ENCODE data around the gene PRC1.

PRC1 gene

GRCh38 chr15:90988296-90988695 is 6.0 kb downstream of the PRC1 start:
- no peak for DNase-seq

DNA sequence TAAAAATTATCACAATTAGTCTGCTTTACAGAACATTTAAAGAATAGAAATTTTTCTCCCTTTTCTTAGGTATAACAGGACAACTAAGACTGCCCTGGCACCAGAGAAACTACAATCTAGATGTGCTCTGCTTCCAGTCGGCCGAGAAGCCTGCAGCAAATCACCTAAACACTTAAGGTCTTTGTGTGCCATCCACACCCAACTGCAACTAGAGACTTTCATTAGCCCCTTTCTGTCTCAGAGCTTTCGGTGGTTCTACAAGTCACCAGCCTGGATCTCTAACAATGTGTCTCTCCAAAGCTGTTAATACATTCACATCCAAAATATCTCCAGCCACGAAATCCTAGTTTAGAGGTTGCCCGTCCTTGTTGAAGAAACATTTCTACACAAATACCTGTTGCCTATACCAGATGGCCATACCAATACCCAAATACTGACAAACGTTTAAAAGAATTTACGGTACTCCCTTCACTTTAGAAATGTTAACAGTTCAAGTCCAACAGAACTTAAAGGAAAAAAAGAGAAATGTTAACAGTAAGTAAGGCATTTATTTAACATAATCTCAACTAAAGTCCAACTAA is 6.7 kb downstream of the PRC1 start:
- DNase-seq = no peak

DNA sequence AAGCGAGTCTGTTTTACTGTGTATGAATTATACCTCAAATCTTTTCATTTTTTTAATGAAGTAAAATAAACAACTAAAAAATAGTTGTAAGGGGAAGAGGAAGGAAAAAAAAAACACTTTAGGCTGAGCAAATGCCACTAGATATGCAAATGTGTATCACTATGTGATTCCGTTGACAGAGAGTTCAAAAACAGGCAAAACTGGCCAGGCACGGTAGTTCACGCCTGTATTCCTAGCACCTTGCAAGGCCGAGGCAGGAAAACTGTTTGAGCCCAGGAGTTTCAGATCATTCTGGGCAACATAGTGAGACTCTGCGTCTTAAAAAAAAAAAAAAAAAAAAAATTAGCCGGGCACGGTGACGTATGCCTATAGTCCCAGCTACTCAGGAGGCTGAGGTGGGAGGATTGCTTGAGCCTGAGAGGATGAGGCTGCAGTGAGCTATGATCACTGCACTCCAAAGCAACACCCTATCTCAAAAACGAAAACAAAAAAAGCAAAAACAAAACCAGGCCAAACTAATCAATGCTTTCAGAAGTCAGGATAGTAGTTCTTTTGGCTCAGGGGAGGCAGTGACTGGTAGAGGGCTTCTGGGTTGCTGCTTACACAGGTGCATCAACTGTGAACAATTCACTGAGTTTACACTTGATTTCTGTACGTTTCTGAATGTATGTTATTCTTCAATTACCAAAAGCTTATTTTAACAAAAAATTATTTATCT is 7.4 kb downstream of the PRC1 start:
- no peak for DNase-seq

- no peak for DNase-seq
These were observed 12.2 kb downstream of the PRC1 start for GRCh38 chr15:90982135-90982534.

DNA sequence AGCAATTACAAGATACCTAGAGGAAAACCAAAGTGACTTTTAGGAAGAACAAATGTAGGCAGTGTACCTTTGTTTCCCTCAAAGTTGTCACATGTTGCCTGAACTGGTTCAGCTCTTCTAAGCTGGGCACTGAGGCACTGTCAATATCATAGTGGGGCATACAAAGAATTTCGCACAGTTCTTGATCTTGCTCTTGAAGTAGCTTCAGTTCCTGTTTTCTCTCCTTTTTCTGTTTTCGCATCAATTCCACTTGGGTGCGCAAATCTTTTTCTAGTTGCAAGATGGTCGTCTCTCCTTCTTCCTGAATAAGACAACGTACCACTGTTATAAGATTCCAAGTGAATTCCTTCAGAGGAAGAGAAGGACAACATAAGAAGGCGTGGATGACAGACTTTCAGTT is 12.7 kb downstream of the PRC1 start:
- no peak for DNase-seq

GRCh38 chr15:90979582-90979981 is 14.8 kb downstream of the PRC1 start:
- DNase-seq = no peak

DNA sequence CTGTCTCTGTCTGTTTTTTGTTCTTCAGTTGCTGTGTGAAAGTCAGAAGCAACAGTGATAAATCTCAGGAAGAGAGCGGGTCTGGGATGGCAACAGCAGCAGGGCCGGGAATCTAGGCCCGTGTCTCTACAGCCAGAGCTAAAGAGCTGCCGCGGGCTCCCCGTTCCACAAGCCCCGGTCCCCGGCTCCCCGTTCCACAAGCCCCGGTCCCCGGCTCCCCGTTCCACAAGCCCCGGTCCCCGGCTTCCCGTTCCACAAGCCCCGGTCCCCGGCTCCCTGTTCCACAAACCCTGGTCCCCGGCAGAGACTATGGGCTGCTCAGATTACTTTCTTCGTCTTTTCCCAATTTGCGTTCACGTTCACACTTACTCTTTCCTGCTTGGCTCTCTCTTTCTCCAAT is 20.1 kb downstream of the PRC1 start:
- DNase-seq = no peak

DNA sequence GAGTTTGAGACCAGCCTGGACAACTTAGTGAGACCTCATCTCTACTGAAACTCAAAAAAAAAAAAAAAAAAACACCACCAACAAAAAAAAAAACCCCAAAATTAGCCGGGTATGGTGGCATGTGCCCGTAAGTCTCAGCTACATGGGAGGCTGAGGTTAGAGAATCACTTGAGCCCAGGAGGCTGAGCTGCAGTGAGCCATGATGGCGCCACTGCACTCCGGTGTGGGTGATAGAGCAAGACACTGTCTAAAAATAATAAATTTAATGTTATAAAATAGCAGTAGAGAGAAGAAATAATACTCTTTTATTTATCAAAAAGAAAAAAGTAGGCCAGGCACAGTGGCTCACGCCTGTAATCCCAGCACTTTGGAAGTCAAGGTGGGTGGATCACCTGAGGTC is 22.2 kb downstream of the PRC1 start:
- no peak for DNase-seq

- no peak for DNase-seq
These were observed 24.1 kb downstream of the PRC1 start for GRCh38 chr15:90970274-90970673.

DNA sequence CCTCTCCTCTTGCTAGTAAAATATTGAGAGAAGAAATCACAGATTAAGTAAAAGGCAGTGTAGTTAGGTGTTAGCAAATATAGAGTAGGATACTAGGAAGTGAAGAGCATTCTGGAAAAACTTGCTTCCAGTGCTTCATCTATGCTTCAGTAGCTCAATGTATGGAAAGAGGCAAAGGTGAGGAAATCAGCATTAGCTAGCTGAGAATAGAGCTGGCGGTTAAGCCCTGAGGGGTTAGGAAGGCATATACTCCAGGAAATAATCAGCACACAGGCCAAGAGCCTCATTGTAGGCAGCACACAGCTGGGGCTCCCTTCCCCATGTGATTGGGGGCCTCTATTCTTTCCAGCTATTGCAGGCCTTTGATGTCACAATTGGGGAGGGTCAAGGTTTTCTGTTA is 25.9 kb downstream of the PRC1 start:
- DNase-seq = no peak

GRCh38 chr15:90967206-90967605 is 27.1 kb downstream of the PRC1 start:
- no peak for DNase-seq

GRCh38 chr15:90966262-90966661 is 28.1 kb downstream of the PRC1 start:
- DNase-seq = no peak

DNA sequence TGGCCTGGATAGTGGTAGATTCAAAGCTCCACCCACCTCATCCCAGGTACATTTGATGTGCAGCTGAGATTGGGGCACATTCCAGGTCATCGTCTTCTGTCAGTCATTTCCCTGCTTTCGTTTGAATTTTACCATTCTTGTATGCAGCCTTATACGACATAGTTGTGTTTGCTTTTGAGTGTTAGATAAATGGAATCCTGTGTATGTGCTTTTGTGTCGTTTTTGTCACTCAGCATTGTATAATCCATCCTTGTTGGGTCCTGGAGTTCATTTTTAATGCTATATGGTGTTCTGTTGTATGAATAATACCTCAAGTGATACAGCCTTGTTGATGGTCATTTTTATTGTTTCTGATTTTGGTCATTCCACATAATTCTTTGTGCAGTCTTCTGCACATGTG is 32.3 kb downstream of the PRC1 start:
- no peak for DNase-seq

GRCh38 chr15:90960298-90961091 is 33.8 kb downstream of the PRC1 start:
- DNase-seq = no peak

DNA sequence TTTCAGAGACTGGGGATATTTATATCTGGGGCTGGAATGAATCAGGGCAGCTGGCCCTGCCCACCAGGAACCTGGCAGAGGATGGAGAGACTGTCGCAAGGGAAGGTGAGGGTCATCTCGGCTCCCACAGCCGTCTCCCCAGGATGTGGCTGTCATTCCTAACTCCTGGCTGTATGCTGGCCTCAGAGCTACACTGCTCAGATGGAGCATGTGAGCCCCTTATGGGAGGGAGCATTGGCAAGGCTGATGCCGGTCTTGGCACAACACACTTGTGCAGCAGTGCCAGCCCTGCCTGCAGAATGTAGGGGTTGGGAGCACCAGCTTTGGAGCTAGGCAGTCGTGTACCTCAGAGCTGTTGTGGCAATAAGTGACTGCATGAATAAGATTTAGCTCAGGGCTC is 34.4 kb downstream of the PRC1 start:
- no peak for DNase-seq

- no peak for DNase-seq
These were observed 35.2 kb downstream of the PRC1 start for GRCh38 chr15:90959028-90959595.

DNA sequence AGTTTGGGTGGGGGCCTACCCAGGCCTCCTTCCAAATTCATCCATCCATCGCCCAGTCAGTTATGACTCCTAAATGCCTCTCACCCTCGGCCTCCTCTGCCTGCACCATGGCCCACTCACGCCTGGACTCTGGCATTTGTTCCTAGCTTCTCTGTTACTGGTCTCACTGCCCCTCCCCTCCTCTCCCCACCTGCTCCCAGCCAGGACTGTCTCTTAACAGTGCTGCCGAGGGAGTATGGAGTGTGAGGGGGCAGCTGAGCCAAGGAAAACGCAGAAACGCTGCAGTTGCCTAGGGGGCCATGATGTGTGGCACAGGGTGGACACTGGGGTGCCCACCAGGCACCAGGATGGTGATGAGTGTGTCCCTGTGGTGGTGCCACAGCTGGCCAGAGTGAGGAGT is 36.5 kb downstream of the PRC1 start:
- DNase-seq = no peak

- no peak for DNase-seq
These were observed 37.1 kb downstream of the PRC1 start for GRCh38 chr15:90957031-90957790.

- peak; percentile 76 for DNase-seq
These were observed 37.9 kb downstream of the PRC1 start for GRCh38 chr15:90956274-90957030.

GRCh38 chr15:90955624-90956273 is 38.6 kb downstream of the PRC1 start:
- DNase-seq = no peak

DNA sequence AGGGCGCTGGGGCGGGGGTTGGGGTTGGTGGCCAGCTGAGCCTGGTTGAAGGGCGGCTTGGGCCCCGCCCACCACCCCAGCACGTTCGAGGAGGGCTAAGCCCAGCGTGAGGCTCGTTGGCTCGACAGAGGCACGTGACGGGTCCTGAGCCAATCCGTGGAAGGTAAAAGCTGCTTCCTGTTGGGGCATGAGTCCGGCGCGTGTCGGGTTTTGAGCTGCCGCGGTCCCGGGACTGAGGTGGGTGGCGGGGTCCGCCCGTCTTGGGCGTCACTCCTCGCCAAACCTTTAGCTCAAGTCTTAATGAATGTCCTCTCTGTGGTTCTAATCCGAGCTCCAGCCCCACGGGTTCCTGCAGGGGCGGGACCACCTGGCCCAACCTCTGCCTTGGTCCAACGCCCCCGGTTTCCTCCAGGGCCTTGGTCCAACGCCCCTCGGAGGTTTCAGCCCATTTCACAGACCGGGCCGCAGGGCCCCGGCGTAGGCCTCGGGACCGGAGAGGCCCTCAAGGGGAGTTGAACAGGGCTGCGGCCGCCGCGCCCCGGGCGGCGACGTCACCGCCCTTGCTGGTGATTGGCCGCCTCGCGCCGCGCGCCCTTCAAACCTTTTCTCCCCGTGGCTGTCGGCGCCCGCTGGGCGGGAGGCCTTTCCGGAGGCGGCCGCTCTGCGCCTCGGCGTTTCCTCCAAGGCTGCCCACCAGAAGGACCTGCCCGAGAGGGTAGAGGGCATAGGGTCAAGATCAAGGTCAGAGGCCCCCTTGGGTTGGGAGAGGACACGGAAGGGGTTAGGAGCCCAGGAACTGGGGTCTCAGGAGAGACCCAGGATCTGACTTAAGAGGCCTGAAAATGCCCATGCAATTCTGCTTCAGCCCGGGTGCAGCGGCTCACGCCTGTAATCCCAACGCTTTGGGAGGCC is 39.4 kb downstream of the PRC1 start, which contains the start of gene RCCD1:
TSS of gene RCCD1 (plus strand) at position 173 of the 912 bp plus-strand sequence. CDS start 1,851 bp downstream, outside the sequence.
- peak; percentile 95 for DNase-seq
